Measurements from ENCODE around the gene HM13.
"Not testable (repeated sequence)": the region's sequence is repeated elsewhere in the genome, so short reads cannot be mapped to it uniquely, and the experiment has no call there.

Gene HM13

GRCh38 chr20:31490752-31491151 lies 23.5 kb upstream of the HM13 start:
- no peak overlapping the region for H3K27ac ChIP-seq
- TF ChIP-seq ZFX (IDR thresholded peaks at IDR 0.05) (no peak), CTCF (conservative IDR thresholded peaks at IDR 0.05) (no peak)

GRCh38 chr20:31494131-31494530 lies 20.1 kb upstream of the HM13 start:
- TF ChIP-seq CTCF (conservative IDR thresholded peaks at IDR 0.05), result peak; percentile 65
- TF ChIP-seq ZFX (IDR thresholded peaks at IDR 0.05), result no peak
- no peak overlapping the region for H3K27ac ChIP-seq

DNA sequence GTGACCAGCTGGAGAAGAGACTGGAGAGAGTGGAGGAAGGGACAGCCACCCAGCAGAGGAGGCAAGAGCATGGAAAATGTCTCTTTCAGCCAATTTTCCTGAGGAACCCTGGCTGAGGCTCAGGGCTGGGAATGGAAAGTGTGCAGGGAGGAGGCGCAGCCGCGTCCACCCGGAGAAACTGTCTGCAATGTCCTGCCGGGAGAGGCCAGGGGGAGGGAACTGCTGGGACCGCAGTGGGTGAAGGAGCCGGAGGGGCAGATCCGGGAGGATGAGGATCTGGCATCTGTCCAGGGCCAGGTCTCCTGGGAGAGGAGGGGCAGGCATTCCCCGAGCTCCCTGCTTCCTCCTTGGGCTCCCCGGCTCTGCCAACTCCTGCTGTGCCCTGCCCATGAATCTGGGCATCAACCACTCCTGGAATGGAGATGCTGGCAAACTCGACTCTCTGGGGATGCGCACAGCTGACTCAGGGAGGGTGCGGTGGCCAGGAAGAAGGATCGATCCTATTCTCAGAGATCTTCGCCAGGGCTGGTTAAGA lies 17.4 kb upstream of the HM13 start:
- H3K27ac ChIP-seq, result peak overlapping the region; percentile 42
- no peak for TF ChIP-seq ZFX (IDR thresholded peaks at IDR 0.05)
- no peak for TF ChIP-seq CTCF (conservative IDR thresholded peaks at IDR 0.05)

GRCh38 chr20:31497838-31498540 lies 16.3 kb upstream of the HM13 start:
- TF ChIP-seq CTCF (conservative IDR thresholded peaks at IDR 0.05) (no peak), ZFX (IDR thresholded peaks at IDR 0.05) (no peak)
- H3K27ac ChIP-seq, result no peak overlapping the region

DNA sequence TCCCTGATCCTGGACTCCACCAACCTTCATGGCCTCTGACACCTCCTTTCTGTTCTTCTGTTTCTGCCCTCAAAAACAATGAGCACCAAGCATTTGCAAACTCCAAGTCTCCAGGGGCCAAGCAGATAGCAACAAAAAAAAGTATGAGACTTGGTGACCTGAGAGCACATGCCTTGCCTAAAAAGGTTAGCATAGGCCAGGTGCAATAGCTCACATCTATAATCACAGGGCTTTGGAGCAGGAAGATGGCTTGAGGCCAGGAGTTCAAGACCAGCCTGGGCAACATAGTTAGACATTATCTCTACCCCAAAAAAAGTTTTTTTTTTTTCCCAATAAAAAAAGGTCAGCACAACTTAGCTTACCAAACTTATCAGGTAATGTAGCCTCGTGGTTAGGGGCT lies 13.7 kb upstream of the HM13 start:
- no peak for TF ChIP-seq CTCF (conservative IDR thresholded peaks at IDR 0.05)
- TF ChIP-seq ZFX (IDR thresholded peaks at IDR 0.05), result no peak
- no peak overlapping the region for H3K27ac ChIP-seq

DNA sequence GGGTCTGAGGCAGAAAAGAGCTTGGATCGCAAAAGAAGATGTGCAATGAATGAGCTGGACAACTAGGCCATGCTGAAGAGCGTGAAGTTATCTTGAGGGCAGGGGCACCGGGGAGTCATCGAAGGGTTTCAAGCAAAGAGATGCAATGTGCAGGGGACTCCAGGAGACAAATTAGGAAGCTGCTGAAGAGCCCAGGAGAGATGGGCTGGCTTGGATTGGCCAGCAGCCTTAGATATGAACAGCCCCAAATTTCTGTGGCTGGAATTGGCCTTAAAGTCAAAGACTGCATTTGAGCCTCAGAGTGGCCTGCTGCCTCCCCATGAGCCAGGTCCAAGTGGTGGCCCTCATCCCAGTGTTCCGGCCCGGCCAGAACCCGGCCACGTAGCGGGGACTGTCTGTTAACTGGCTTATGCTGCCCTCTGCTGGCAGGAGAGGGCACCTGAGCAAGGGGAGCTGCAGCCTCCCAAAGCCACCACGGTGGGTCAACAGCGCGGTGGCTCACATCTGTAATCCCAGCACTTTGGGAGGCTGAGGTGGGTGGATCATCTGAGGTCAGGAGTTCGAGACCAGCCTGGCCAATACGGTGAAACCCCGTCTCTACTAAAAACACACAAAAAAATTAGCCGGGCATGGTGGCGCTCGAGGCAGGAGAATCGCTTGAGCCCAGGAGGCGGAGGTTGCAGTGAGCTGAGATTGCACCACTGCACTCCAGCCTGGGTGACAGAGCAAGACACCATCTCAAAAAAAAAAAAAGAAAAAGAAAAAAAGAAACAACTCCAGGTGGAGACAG lies 11.2 kb upstream of the HM13 start:
- not testable (repeated sequence) for H3K27ac ChIP-seq
- TF ChIP-seq CTCF (conservative IDR thresholded peaks at IDR 0.05), result peak; percentile 98

DNA sequence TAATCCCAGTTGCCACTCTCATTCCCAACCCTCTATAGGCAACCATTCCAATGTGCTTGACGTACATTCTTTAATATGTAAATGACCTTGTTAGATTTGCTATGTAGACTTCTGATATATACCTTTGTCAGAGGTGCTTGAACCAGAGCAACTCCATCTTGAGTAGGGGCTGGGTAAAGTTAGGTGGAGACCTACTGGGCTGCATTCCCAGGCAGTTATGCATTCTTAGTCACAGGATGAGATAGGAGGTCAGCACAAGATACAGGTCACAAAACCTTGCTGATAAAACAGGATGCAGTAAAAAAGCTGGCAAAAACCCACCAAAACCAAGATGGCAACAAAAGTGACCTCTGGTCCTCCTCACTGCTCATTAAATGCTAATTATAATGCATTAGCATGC lies 8.3 kb upstream of the HM13 start:
- TF ChIP-seq ZFX (IDR thresholded peaks at IDR 0.05), result no peak
- no peak for TF ChIP-seq CTCF (conservative IDR thresholded peaks at IDR 0.05)
- H3K27ac ChIP-seq, result no peak overlapping the region
